T-helper 1 cell treated with Interleukin-12 subunit alpha and Interleukin-12 subunit beta and Interleukin-4 antibody, amounts not matched to agents 30 ng/mL and 1 ng/mL, for 36 hours (primary cell): ENCODE results near the gene EDAR. TPM values are rescaled to one million over a fixed set of nuclear protein-coding genes. Genes with fewer than 3 reads are reported as not detected.

Source experiments
- intact Hi-C: fragments of 100-400 bp; cut with micrococcal nuclease; formaldehyde crosslinking; loops from one replicate; pipeline ENCODE4 v1.15.1; 2024
- total RNA-seq: library from RNA; stranded (reverse); gene quantifications from 2 replicates; pipeline ENCODE4 v1.2.3, GENCODE V29; 2022

EDAR gene
- total RNA-seq, result 0.07 and 0.22 TPM in 2 replicates

GRCh38 chr2:108988796-108989713 is at the start of gene EDAR:
EDAR (minus strand) TSS chr2:108989220; CDS start chr2:108931014, 58,206 bp downstream.
- intact Hi-C loops, result loop anchor here (1.0 to 5.0 kb wide), 3 partner anchors 43 to 134 kb away; no protein-coding TSS in a partner anchor

- intact Hi-C loops, result loop anchor here (2.0 to 10.0 kb wide), 8 partner anchors 46 to 1179 kb away; partner anchors contain the start of genes EDAR, GCC2, LIMS1 and MTLN
Observed at GRCh38 chr2:109033171-109033570, 44.2 kb upstream of the EDAR start.

- intact Hi-C loops, result loop anchor here (1.0 to 10.0 kb wide), 10 partner anchors 45 to 1180 kb away; partner anchors contain the start of genes CCDC138, EDAR, GCC2 and LIMS1
Observed at GRCh38 chr2:109032229-109032820, 43.3 kb upstream of the EDAR start.

- intact Hi-C loops, result loop anchor here (1.0 to 10.0 kb wide), 11 partner anchors 44 to 1181 kb away; partner anchors contain the start of genes CCDC138, EDAR, GCC2 and LIMS1
Observed at GRCh38 chr2:109031476-109032228, 42.6 kb upstream of the EDAR start.

GRCh38 chr2:109030870-109031475 is 42.0 kb upstream of the EDAR start:
- intact Hi-C loops, result loop anchor here (2.0 to 10.0 kb wide), 8 partner anchors 44 to 1181 kb away; partner anchors contain the start of genes EDAR, GCC2, LIMS1 and MTLN

GRCh38 chr2:109029490-109030201 is 40.6 kb upstream of the EDAR start:
- intact Hi-C loops, result loop anchor here (2.0 to 10.0 kb wide), 8 partner anchors 42 to 1183 kb away; partner anchors contain the start of genes EDAR, GCC2, LIMS1 and MTLN

GRCh38 chr2:109028738-109029489 is 39.9 kb upstream of the EDAR start:
- intact Hi-C loops, result no loop called here

GRCh38 chr2:109028277-109028676 is 39.3 kb upstream of the EDAR start:
- intact Hi-C loops, result no loop called here

- intact Hi-C loops, result no loop called here
Observed at GRCh38 chr2:109027702-109028101, 38.7 kb upstream of the EDAR start.

GRCh38 chr2:109024477-109024876 is 35.5 kb upstream of the EDAR start:
- intact Hi-C loops, result no loop called here

- intact Hi-C loops, result no loop called here
Observed at GRCh38 chr2:109021895-109022300, 32.9 kb upstream of the EDAR start.

- intact Hi-C loops, result no loop called here
Observed at GRCh38 chr2:109020217-109020637, 31.2 kb upstream of the EDAR start.

- intact Hi-C loops, result no loop called here
Observed at GRCh38 chr2:109018452-109018851, 29.4 kb upstream of the EDAR start.

- intact Hi-C loops, result no loop called here
Observed at GRCh38 chr2:109017017-109017416, 28.0 kb upstream of the EDAR start.

GRCh38 chr2:109016376-109016775 is 27.4 kb upstream of the EDAR start:
- intact Hi-C loops, result no loop called here

GRCh38 chr2:109014476-109014875 is 25.5 kb upstream of the EDAR start:
- intact Hi-C loops, result no loop called here

GRCh38 chr2:109013051-109013450 is 24.0 kb upstream of the EDAR start:
- intact Hi-C loops, result no loop called here

GRCh38 chr2:109009920-109010610 is 21.0 kb upstream of the EDAR start:
- intact Hi-C loops, result no loop called here

- intact Hi-C loops, result no loop called here
Observed at GRCh38 chr2:109006971-109007370, 18.0 kb upstream of the EDAR start.
